Left ventricle myocardium superior (tissue), 1 donor: Measurements from ENCODE around the gene PLA2G4B. TPM values are rescaled to one million over a fixed set of nuclear protein-coding genes. Genes with fewer than 3 reads are reported as not detected.
A peak's percentile ranks its signal among the peaks of the same experiment; 100 is the strongest.

Experiments
- ATAC-seq: fragments of 200-7000 bp; cut with Tn5 transposase; one replicate; pipeline ENCODE4 v1.9.1; 2020; ENCODE audit warnings: mild to moderate bottlenecking, moderate library complexity
- DNase-seq: peaks from one replicate; pipeline ENCODE4 v3.0.0-alpha.2; 2020
- intact Hi-C: fragments of 100-400 bp; cut with micrococcal nuclease; formaldehyde crosslinking; loops from one replicate; pipeline ENCODE4 v1.11.0; 2022
- total RNA-seq: library from RNA; stranded (reverse); fragmentation: NEBNext Ultra II Directional; extraction: Animal tissue kit (Norgen Biotek cat#: 25700); gene quantifications from one replicate; pipeline ENCODE4 v1.2.1, GENCODE V29; 2021
- donor health status: DM: no; HTN: yes; CAD: no; lungs with severe emphysema.

PLA2G4B gene
- total RNA-seq, 1 donor from 2014 or later = 5.7 TPM

GRCh38 chr15:41861736-41862356, 23.2 kb downstream of the PLA2G4B start:
- ATAC-seq (no peak), DNase-seq (no peak)
- intact Hi-C loops = no loop called here

- DNase-seq (no peak), ATAC-seq (no peak)
- intact Hi-C loops = no loop called here
Measured at GRCh38 chr15:41862515-41863116, 24.0 kb downstream of the PLA2G4B start.

GRCh38 chr15:41865490-41866055, 26.9 kb downstream of the PLA2G4B start:
- DNase-seq (no peak), ATAC-seq (no peak)
- intact Hi-C loops = no loop called here

- intact Hi-C loops = no loop called here
- DNase-seq (no peak), ATAC-seq (no peak)
Measured at GRCh38 chr15:41866263-41866703, 27.6 kb downstream of the PLA2G4B start.

GRCh38 chr15:41866872-41867579, 28.4 kb downstream of the PLA2G4B start:
- ATAC-seq (no peak), DNase-seq (no peak)
- intact Hi-C loops = no loop called here

GRCh38 chr15:41868321-41868720, 29.7 kb downstream of the PLA2G4B start:
- ATAC-seq = no peak
- DNase-seq = no peak
- intact Hi-C loops = no loop called here

- DNase-seq (no peak), ATAC-seq (no peak)
- intact Hi-C loops = no loop called here
Measured at GRCh38 chr15:41869770-41870688, 31.4 kb downstream of the PLA2G4B start.

- peak; percentile 81 for ATAC-seq
- intact Hi-C loops = no loop called here
- peak; percentile 57 for DNase-seq
Measured at GRCh38 chr15:41870689-41871081, 32.0 kb downstream of the PLA2G4B start.

- ATAC-seq (no peak), DNase-seq (no peak)
- intact Hi-C loops = no loop called here
Measured at GRCh38 chr15:41871175-41871905, 32.7 kb downstream of the PLA2G4B start.

- DNase-seq = no peak
- ATAC-seq = no peak
- intact Hi-C loops = no loop called here
Measured at GRCh38 chr15:41872166-41872747, 33.6 kb downstream of the PLA2G4B start.

GRCh38 chr15:41873711-41874110, 35.1 kb downstream of the PLA2G4B start:
- intact Hi-C loops = no loop called here
- DNase-seq (no peak), ATAC-seq (no peak)

- intact Hi-C loops = no loop called here
- ATAC-seq (no peak), DNase-seq (no peak)
Measured at GRCh38 chr15:41874736-41875135, 36.1 kb downstream of the PLA2G4B start.

GRCh38 chr15:41876007-41876406, 37.4 kb downstream of the PLA2G4B start:
- DNase-seq (no peak), ATAC-seq (no peak)
- intact Hi-C loops = no loop called here

GRCh38 chr15:41876689-41877088, 38.0 kb downstream of the PLA2G4B start:
- ATAC-seq (no peak), DNase-seq (no peak)
- intact Hi-C loops = no loop called here

GRCh38 chr15:41877631-41878354, 39.1 kb downstream of the PLA2G4B start:
- peak; percentile 49 for DNase-seq
- ATAC-seq = peak; percentile 32

GRCh38 chr15:41878355-41878699, 39.7 kb downstream of the PLA2G4B start:
- intact Hi-C loops = no loop called here
- DNase-seq (peak; percentile 83), ATAC-seq (peak; percentile 73)

More at GRCh38 chr15:41877631-41878354, 39.1 kb downstream of the PLA2G4B start:
- intact Hi-C loops = no loop called here

GRCh38 chr15:41879321-41879845, 40.7 kb downstream of the PLA2G4B start:
- intact Hi-C loops = no loop called here
- DNase-seq (no peak), ATAC-seq (no peak)
